HT1080 (cell line): ENCODE data around the gene UGT8. TPM values are rescaled to one million over a fixed set of nuclear protein-coding genes. Genes with fewer than 3 reads are reported as not detected.
A peak's percentile ranks its signal among the peaks of the same experiment; 100 is the strongest.
"Not testable (repeated sequence)": the region's sequence is repeated elsewhere in the genome, so short reads cannot be mapped to it uniquely, and the experiment has no call there.

Experiments used
- DNase-seq: peaks from one replicate; pipeline ENCODE4 v3.0.0-alpha.2; 2015; ENCODE audit warnings: low read depth
- polyA plus RNA-seq, 2 experiments: library from polyadenylated mRNA; depleted of rRNA; stranded (reverse); fragments of >200 nt; gene quantifications; 2 replicates each; pipeline ENCODE4 v1.2.3, GENCODE V29; 2015
- total RNA-seq: library from RNA; depleted of rRNA; stranded (reverse); fragments of >200 nt; shearing (Covaris generic); gene quantifications from 2 replicates; pipeline ENCODE4 v1.2.3, GENCODE V29; 2014; rRNA removed

Gene UGT8, protein sequence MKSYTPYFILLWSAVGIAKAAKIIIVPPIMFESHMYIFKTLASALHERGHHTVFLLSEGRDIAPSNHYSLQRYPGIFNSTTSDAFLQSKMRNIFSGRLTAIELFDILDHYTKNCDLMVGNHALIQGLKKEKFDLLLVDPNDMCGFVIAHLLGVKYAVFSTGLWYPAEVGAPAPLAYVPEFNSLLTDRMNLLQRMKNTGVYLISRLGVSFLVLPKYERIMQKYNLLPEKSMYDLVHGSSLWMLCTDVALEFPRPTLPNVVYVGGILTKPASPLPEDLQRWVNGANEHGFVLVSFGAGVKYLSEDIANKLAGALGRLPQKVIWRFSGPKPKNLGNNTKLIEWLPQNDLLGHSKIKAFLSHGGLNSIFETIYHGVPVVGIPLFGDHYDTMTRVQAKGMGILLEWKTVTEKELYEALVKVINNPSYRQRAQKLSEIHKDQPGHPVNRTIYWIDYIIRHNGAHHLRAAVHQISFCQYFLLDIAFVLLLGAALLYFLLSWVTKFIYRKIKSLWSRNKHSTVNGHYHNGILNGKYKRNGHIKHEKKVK
- 0.07 TPM in 1 of 2 replicates, not detected in the other for total RNA-seq
- 1.3 and 1.6 TPM in 2 replicates for polyA plus RNA-seq (2015; cell fraction: cytosol; rRNA removed)
- 3.2 and 3.5 TPM in 2 replicates for polyA plus RNA-seq (2015; cell fraction: nucleus; rRNA removed)

DNA sequence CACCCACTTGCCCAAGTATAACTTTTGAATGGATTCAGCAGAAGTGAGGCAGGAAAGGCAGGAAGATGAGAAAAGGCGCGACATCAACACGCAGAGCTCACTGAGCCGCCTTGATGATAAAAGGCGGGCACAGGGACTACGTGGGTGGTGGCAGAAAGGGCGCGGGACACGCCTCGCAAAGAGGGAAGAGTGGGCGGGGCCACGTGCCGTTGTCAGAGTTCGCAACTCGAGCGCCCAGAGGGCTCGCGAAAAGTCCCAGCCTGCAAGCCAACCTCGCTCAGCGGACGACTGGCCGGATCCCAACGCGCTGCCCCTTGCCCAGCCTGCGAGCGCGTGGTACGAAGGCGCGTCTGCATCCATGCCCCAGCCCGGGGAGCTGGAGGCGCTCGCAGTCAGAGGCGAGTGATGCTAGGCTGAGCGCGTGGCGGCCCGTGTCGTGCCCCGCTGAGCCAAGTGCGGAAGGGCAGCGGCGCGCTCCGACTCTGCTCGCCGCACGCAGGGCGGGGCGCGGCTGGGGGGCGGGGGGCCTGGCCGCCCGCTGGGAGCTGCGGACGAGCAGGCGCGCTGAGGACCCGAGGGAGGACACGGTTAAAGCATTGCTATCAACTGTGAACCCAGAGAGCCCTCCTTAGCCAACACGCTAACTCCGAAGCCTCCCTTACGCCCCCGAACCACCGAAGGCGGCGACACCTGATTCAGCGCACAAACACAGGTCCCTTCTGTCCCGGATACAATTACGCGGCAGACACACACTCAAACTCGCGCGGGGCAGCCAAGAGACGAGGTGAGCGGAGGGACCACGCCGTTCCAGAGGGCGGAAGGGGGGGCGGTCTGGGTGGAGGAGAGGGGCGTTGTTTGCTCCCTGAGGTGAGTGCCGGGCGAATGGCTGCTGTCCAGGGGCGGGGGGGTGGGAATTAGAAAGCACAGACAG, at the start of gene UGT8:
Gene UGT8 (plus strand): TSS at position 617 of the 931 bp plus-strand sequence. CDS start 24,074 bp downstream, outside the sequence.
- DNase-seq, result no peak

DNA sequence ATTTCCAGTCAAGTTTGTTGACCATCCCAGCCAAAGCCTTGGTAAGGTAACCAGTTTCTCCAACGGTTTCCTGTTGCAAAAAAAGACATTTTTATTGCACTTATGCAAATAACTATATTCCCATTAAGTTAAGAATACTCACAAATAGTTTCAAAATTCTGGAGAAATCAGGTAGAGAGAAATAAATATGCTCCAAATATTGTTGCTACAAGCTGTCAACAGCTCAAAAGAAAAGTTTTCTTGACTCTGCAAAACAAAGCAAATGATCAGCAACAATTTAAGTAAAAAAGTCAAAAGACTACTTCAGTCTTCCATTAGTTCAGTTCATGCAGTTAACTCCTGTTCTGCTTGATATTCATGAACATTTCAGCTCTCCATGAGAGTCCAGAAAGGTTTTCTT, 49.0 kb upstream of the UGT8 start:
- no peak for DNase-seq

DNA sequence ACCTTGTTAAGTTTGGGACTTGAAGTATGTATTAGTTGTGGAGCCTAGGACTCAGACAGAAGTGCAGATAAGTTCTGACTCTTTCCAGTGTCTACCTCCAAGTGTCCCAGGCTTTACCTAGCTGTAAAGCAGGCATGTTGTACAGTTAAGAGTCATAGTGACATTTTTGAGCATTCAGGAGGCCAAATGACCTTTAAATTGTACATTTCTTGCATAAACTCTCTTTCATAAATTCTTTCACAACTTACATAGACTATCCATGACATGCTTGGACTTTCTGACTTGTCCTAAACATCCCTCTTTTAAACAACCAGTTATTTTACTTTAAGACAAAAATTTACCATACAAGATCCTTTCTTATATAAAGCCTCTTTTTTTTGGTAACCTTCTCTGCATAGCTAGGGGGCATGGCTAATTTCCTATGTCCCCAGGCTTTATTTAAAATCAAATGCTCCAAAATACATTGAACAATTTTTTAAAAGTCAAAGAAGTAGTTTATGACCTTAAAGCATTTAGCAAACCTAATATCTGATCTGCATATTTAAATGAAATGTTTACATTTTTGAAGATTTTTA, 40.1 kb upstream of the UGT8 start:
- DNase-seq, result no peak

DNA sequence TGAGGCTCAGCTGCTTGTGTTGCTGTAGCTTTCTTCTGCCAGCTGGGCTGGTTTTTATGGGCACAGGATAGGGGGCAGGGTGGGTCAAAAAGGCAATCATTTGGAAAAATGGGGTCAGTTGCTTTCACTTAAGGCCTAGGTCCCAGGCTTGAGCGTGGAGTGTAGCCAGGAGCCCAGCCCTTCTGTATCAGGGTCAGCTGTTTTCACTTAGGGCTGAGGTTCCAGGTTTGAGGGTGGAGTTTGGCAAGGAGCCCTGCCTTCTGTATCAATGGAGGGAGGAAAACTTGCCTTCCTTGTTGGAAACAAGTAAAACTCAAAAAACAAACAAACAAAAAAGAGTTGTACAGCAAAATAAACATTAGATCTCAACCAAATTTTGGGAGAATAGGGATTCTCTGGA, 37.0 kb upstream of the UGT8 start:
- DNase-seq, result no peak

DNA sequence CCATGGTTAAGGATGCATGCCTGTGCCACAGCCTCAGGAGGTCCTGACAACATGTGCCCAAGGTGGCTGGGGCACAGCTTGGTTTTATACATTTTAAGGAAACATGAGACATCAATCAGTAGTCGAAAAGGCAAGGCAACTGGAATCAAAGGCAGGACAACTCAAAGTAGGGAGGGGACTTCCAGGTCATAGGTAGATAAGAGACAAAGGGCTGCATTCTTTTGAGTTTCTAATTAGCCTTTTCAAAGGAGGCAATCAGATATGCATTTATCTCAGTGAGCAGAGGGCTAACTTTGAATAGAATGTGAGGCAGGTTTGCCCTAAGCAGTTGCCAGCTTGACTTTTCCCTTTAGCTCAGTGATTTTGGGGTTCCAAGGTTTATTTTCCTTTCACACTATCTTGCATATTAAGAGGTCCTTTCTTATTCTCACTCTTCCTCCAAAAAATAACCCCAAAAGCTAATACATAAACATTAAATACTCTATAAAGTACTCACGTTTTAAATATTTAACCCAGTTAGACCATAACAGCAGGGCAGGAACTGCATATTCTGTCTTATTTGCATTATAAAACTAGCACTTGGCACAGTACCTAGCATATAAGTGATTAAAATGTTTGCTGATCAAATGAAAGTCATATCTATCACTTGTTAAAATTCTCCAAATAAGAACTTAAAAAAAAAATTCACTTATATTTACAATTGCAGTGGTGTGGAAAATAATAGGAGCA, 36.3 kb upstream of the UGT8 start:
- no peak for DNase-seq

DNA sequence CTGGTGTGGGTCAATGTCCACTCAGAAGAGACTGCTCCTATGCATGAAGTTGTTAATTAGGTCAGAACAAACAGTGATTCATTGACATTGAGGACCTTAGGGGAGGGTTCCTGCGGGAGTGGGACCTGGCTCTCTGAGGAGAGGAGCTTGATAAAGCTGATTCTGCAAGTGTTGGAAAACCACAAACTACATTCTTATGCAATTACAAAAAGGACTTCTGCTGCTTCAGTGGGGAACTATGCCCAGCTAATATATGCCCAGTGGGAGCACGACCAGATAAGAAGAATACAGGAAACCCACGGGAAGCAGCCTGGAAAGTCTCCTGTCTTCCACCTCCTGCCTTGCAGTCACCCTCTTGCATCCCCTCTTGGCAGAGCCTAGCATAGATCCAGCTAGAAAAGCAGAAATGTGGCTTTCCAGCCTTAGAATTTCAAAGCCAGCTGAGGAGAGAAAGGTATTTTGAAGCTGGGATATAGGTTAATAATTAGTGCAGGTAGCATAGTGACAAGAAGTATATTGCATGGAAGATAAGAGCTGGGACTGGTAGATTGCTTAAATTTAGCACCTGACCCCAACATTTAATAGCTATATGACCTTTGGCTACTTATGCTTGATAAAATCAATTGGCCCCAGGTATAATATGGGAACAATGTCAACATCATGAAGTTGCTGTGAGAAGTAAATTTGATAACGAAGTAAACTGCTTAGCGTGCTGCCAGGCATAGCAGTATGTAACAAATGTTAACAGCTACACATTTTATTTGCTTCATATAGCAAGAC, 34.9 kb upstream of the UGT8 start:
- peak; percentile 79 for DNase-seq

DNA sequence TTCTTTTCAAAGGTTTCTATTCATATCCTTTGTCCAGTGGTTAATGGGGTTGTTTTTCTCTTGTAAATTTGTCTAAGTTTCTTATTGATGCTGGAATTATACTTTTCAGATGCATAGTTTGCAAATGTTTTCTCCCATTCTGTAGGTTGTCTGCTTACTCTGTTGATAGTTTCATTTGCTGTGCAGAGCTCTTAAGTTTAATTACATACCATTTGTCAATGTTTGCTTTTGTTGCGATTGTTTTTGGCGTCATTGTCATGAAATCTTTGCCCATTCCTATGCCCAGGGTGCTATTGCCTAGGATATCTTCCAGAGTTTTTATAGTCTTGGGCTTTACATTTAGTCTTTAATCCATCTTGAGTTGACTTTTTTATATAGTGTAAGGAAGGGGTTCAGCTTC, 21.2 kb upstream of the UGT8 start:
- DNase-seq, result no peak

DNA sequence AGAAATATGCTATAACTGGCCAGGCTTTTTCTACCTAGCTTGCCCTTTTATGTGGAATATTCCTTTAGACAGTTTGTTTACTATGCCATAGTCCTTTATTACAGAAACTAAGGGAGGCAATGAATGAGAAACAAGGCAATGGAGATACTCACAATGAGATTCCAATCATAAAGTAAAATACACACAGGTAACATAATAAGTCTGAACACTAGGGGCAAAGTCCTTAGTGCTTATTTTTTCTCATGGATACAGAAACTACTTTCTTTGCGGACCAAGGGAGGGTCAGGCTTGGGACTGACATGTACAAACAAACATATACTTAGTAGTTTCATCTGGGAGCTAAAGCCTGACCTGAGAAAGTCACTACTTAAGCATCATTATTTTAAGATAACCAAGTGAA, 16.0 kb upstream of the UGT8 start:
- DNase-seq, result no peak

DNA sequence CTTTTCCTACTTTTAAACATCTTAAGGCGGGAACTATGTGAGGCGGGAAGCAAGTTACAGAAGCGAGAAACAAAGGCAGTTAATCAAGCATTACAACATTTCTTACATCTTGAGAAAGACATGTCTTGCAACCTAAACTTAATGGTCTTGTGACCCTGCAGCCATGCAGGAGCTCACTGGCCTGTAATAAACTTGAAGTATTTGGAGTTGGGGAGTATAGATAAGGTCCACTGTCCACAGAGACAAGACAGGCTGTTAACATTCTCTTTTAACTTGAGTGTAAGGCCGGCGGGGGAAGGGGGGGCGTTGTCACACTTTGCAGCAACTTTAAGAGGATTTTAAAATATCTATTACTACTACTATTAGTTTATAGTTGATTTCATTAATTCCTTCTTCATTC, 10.3 kb upstream of the UGT8 start:
- DNase-seq, result no peak

DNA sequence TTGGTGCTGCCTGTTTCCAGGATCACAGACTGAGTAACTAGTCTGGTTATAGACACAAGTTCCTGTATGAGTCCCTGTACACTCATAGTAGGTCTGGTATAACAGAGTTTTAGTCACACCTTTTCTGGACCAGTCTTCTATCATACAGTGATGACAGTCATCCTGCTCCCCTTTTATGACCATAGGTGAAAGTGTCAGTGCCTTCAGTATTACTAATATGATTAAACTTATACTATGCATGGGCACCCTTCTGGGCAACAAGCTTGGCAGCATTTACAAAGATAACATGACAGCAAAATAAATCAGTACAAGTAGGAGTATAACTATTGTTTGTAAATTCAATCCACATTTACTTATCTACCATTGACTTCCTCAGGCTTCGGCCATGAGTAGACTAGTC, 8.2 kb upstream of the UGT8 start:
- not testable (repeated sequence) for DNase-seq

DNA sequence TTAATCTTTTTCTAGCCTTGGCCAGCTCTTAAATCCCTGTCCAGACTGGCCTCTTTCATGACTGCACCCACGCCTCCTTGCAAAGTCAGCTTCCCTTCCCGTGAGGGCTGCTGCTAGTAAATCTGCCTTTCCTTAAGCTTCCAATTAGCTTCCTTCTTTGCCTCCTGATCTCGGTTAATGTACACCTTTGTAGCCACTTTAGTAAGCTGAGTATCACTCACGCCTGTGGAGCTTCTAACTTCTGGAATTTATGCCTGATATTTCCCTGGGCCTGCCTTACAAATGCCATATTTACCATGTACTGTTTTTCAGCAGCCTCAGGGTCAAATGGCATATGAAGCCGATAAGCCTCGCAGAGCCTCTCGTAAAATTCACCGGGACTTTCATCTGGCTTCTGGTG, 5.1 kb upstream of the UGT8 start:
- DNase-seq, result no peak

DNA sequence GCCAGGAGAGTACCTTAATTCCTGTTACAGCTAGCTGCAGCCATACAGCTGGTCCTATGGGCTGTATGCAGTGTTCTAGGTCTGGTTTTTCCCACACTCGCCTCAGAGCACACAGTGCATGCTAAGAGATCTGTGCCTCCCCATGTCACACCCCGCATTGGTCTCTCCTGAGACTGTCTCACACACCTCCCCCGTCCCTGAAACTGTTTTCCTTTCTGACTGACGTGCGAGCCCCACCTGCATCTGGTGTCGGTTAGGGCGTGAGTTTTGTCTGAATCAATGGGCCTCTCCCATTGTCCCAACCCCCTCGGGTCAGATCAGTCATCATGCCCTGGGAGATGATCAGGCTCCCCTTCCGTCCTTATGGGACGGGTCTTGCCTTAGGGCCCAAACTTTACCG, 3.4 kb upstream of the UGT8 start:
- no peak for DNase-seq

DNA sequence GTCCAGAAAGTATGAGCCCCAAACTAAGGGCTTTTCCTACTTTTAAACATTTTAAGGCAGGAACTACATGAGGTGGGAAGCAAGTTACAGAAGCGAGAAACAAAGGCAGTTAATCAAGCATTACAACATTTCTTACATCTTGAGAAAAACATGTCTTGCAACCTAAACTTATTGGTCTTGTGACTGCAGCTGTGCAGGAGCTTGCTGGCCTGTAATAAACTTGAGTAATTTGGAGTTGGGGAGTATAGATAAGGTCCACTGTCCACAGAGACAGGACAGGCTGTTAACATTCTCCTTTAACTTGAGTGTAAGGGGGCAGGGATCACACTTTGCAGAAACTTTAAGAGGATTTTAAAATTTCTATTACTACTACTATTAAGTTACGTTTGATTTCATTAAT, 2.7 kb upstream of the UGT8 start:
- no peak for DNase-seq

DNA sequence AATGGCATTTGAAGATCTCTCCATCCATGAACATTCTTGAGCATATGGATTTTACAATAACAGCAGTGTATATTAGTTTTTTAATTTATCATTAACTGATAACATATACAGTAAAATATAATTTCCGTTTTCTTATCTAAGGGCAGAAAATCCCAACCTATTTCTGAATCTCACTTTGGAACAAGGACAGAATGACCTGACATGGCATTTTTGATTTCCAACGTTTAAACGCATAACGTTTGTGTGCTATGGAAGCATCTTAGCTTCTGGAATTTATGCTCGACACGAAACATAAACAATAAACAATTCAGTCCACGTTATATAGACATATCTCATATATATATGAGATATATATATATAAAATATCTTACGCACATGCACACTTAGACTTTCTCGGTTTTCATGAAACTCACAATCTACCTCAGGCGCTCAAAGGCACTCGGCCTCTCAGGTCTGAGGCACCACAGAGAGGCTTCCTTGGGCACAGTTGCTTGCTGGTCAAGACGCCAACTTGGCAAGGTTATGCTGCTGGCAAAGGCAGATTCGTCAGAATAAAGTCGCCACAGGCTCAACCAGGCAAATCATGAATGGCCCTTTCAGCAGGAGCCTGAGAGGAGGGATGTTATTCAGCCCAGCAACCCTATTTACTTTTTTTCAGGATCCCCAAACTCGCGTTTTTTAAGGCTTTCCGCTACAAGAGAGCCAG, 1.0 kb upstream of the UGT8 start:
- DNase-seq, result no peak

DNA sequence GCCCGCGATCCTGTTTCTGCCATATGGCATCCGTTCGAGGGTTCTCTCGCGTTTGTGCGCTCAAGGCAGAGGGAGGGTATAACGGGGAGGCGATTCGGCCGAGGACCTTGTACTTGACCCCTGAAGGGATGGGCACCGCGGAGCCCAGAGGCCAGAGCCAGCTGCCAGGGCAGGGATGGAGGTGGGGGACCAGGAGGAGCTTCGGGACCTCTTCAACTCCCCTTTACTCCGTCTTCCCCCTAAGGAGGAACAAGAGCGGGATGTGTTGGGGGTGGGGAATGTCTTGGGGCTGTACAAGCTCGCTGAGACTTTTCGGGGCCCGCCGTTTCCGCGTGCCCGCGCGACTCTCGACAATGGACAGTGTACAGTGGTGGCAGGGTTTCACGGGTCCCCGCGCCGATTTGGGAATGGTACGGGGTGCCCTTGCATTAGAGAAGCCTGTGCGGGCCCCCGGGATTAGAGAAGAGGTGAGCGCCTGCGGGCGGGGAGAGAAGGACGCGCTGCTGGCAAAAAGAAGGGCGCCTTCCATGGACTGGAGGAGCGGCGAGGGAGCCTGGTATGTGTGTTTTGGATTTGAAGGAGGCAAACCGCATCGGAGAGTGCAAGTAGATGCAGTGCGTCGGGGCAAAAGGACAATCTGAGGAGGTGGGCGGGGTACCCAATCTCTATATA, 760 bp downstream of the UGT8 start:
- no peak for DNase-seq

DNA sequence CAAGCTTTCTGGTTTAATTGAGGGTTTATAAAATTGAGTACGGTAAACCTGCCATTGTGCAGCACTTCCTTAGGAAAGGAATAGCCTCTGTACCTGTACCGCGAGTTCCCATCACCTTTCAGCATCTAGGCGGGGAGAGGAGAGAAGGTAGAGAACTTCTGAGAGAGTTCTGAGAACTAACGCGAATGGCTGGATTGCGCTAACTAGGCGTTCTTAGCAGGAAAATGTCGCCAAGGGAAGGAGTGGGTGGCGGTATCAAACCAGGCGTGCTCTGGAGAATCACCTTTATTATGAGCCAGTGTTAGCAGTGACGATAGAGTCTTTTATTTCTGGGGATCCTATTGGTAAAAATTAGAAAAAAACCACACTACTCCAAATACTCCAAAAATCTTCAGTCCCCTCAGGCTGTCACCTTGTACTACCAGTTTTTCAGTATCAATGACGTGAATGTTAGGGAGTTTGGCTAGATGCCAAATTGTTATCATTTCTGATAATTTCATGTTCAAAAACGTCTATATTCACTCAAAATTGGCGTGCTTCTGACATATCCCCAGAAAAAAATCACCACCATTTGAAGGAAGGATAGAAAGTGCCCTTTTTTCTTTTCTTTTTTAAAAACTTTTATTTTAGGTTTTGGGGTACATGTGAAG, 1.4 kb downstream of the UGT8 start:
- DNase-seq, result no peak

DNA sequence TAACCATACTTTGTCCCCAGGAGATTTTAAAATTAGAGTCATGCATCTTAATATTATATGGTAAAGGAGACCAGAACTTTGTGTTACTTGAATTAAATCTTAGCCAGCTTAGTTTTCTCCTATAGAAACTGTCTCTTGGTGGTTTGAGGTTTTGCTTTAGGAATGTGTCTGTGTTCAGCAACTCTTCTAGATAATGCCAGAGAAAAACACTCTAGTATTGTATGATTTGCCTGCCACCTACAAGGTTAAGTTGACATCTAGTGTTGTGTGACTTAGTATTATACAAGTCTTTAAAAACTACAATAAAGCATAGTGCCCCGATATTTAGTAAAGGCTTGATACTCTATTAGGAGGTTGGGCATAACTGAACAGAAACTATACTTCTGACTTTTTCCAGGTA, 2.1 kb downstream of the UGT8 start:
- no peak for DNase-seq

DNA sequence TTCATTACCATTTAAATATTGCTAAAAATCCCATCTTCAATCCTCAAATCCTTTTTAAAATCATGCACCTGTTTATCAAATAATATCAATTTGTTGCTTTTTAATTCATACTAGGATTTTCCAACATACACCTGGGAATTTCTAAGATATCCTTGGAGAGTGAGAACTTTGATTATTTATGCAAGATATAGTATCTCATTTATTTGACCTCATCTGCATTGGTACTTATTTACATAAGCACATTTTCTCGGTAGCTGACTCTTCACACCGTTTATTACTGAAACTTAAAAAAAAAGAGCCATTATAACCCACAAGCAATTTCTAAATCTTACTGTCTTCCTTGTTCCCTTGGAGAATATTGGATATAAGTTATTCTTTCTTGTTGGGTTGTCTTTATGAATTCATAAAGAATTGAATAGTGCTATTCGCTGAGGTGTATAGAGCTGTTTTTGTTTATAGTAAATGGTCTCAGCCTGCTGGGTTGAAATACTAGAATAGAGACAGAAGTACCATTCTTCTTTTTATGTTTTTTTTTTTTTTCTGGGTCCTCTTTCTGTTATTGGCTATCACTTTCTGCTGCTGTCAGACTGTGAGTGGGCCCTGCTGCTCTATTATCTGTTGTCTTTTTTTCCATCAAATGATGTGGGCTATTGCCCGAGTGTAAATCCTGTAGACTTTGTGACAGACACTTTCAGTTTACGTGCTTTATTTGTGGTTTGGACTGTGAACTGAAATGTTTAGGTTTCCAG, 2.9 kb downstream of the UGT8 start:
- DNase-seq, result no peak
